Stimulated activated effector memory CD8-positive, alpha-beta T cell treated with anti-CD3 and anti-CD28 coated beads, Interleukin-12 subunit alpha, Interleukin-12 subunit beta, amount 100 ng/mL, for 72 hours (primary cell): ENCODE data around the gene KSR1.
A peak's percentile ranks its signal among the peaks of the same experiment; 100 is the strongest.

Experiments
- ATAC-seq: fragments of 150-1000 bp; cut with Tn5 transposase; 2 replicates; pipeline ENCODE4 v1.10.0; 2021
- DNase-seq, 2 donors: peaks; one replicate each; pipeline ENCODE4 v3.0.0; 2021 to 2022; ENCODE audit warnings: low spot score in 2 of 2
- H3K27ac Mint-ChIP-seq: one replicate; pipeline ENCODE4 v1.8.0; 2022; ENCODE audit warnings: mild to moderate bottlenecking, mixed read lengths
- H3K36me3 Mint-ChIP-seq: one replicate; pipeline ENCODE4 v1.8.0; 2022; ENCODE audit warnings: mild to moderate bottlenecking, mixed read lengths
- H3K4me1 Mint-ChIP-seq: one replicate; pipeline ENCODE4 v1.8.0; 2022; ENCODE audit warnings: mixed read lengths
- H3K4me3 Mint-ChIP-seq: one replicate; pipeline ENCODE4 v1.8.0; 2022; ENCODE audit warnings: mild to moderate bottlenecking, mixed read lengths
- H3K9me3 Mint-ChIP-seq: one replicate; pipeline ENCODE4 v1.8.0; 2022; ENCODE audit warnings: mixed read lengths

KSR1 gene

GRCh38 chr17:27518048-27518447 is 61.8 kb downstream of the KSR1 start:
- Mint-ChIP-seq H3K9me3 (no peaks in the 10 kb centered on the region), H3K27ac (no peak overlapping the region), H3K36me3 (no peaks in the 10 kb centered on the region), H3K4me1 (peaks cover 50% of the 10 kb centered on the region), H3K4me3 (no peak overlapping the region)
- DNase-seq (no peak), ATAC-seq (no peak)

- no peak overlapping the region for H3K27ac Mint-ChIP-seq
- DNase-seq = no peak
- no peak overlapping the region for H3K4me3 Mint-ChIP-seq
- no peak for ATAC-seq
- peaks cover 47% of the 10 kb centered on the region for H3K4me1 Mint-ChIP-seq
- H3K36me3 Mint-ChIP-seq = no peaks in the 10 kb centered on the region
- H3K9me3 Mint-ChIP-seq = no peaks in the 10 kb centered on the region
Observed at GRCh38 chr17:27518545-27519521, 62.6 kb downstream of the KSR1 start.

- peaks cover 52% of the 10 kb centered on the region for H3K4me1 Mint-ChIP-seq
- H3K9me3 Mint-ChIP-seq = no peaks in the 10 kb centered on the region
- H3K27ac Mint-ChIP-seq = peak overlapping the region; percentile 38
- no peak overlapping the region for H3K4me3 Mint-ChIP-seq
- DNase-seq (no peak), ATAC-seq (peak; percentile 46)
- no peaks in the 10 kb centered on the region for H3K36me3 Mint-ChIP-seq
Observed at GRCh38 chr17:27519550-27519949, 63.3 kb downstream of the KSR1 start.

GRCh38 chr17:27520491-27521185 is 64.4 kb downstream of the KSR1 start:
- Mint-ChIP-seq H3K27ac (peak overlapping the region; percentile 13), H3K4me1 (peaks cover 61% of the 10 kb centered on the region), H3K36me3 (no peaks in the 10 kb centered on the region), H3K9me3 (no peaks in the 10 kb centered on the region), H3K4me3 (no peak overlapping the region)
- DNase-seq (no peak), ATAC-seq (no peak)

- no peak for DNase-seq
- no peaks in the 10 kb centered on the region for H3K9me3 Mint-ChIP-seq
- no peak overlapping the region for H3K4me3 Mint-ChIP-seq
- no peaks in the 10 kb centered on the region for H3K36me3 Mint-ChIP-seq
- no peak for ATAC-seq
- peaks cover 63% of the 10 kb centered on the region for H3K4me1 Mint-ChIP-seq
- H3K27ac Mint-ChIP-seq = peak overlapping the region; percentile 13
Observed at GRCh38 chr17:27521281-27522027, 65.2 kb downstream of the KSR1 start.

- no peak overlapping the region for H3K4me3 Mint-ChIP-seq
- H3K4me1 Mint-ChIP-seq = peaks cover 69% of the 10 kb centered on the region
- H3K27ac Mint-ChIP-seq = no peak overlapping the region
- H3K9me3 Mint-ChIP-seq = no peaks in the 10 kb centered on the region
- no peak for ATAC-seq
- no peaks in the 10 kb centered on the region for H3K36me3 Mint-ChIP-seq
- no peak for DNase-seq
Observed at GRCh38 chr17:27522028-27522635, 65.9 kb downstream of the KSR1 start.

GRCh38 chr17:27523712-27524111 is 67.5 kb downstream of the KSR1 start:
- DNase-seq (no peak), ATAC-seq (no peak)
- H3K4me3 Mint-ChIP-seq = no peak overlapping the region
- peaks cover 57% of the 10 kb centered on the region for H3K4me1 Mint-ChIP-seq
- peak overlapping the region; percentile 26 for H3K27ac Mint-ChIP-seq
- H3K36me3 Mint-ChIP-seq = no peaks in the 10 kb centered on the region
- no peaks in the 10 kb centered on the region for H3K9me3 Mint-ChIP-seq

GRCh38 chr17:27524594-27524993 is 68.3 kb downstream of the KSR1 start:
- Mint-ChIP-seq H3K4me3 (no peak overlapping the region), H3K9me3 (no peaks in the 10 kb centered on the region)
- ATAC-seq = no peak

GRCh38 chr17:27525316-27525715 is 69.1 kb downstream of the KSR1 start:
- Mint-ChIP-seq H3K27ac (no peak overlapping the region), H3K4me1 (peaks cover 61% of the 10 kb centered on the region), H3K4me3 (no peak overlapping the region), H3K36me3 (no peaks in the 10 kb centered on the region), H3K9me3 (no peaks in the 10 kb centered on the region)
- DNase-seq (no peak), ATAC-seq (no peak)

More at GRCh38 chr17:27524594-27524993, 68.3 kb downstream of the KSR1 start:
- peaks cover 56% of the 10 kb centered on the region for H3K4me1 Mint-ChIP-seq
- DNase-seq = no peak
- no peak overlapping the region for H3K27ac Mint-ChIP-seq
- H3K36me3 Mint-ChIP-seq = no peaks in the 10 kb centered on the region

GRCh38 chr17:27525836-27526603 is 69.8 kb downstream of the KSR1 start:
- no peak overlapping the region for H3K27ac Mint-ChIP-seq
- ATAC-seq (no peak), DNase-seq (no peak)
- no peaks in the 10 kb centered on the region for H3K36me3 Mint-ChIP-seq
- H3K4me3 Mint-ChIP-seq = no peak overlapping the region
- peaks cover 60% of the 10 kb centered on the region for H3K4me1 Mint-ChIP-seq
- H3K9me3 Mint-ChIP-seq = no peaks in the 10 kb centered on the region

- DNase-seq = peak in 1 of 2 donors; percentile 67
- H3K4me3 Mint-ChIP-seq = no peak overlapping the region
- H3K36me3 Mint-ChIP-seq = no peaks in the 10 kb centered on the region
- H3K27ac Mint-ChIP-seq = no peak overlapping the region
- peaks cover 61% of the 10 kb centered on the region for H3K4me1 Mint-ChIP-seq
- ATAC-seq = peak; percentile 88
- no peaks in the 10 kb centered on the region for H3K9me3 Mint-ChIP-seq
Observed at GRCh38 chr17:27526604-27527002, 70.4 kb downstream of the KSR1 start.

GRCh38 chr17:27529230-27529796 is 73.1 kb downstream of the KSR1 start:
- no peak overlapping the region for H3K4me3 Mint-ChIP-seq
- ATAC-seq = no peak
- H3K36me3 Mint-ChIP-seq = no peaks in the 10 kb centered on the region
- H3K9me3 Mint-ChIP-seq = no peaks in the 10 kb centered on the region
- H3K27ac Mint-ChIP-seq = peak overlapping the region; percentile 45
- no peak for DNase-seq
- H3K4me1 Mint-ChIP-seq = peaks cover 66% of the 10 kb centered on the region

- Mint-ChIP-seq H3K9me3 (no peaks in the 10 kb centered on the region), H3K36me3 (no peaks in the 10 kb centered on the region), H3K27ac (peak overlapping the region; percentile 45), H3K4me3 (no peak overlapping the region), H3K4me1 (peaks cover 64% of the 10 kb centered on the region)
- DNase-seq (no peak), ATAC-seq (no peak)
Observed at GRCh38 chr17:27530764-27531391, 74.6 kb downstream of the KSR1 start.
